ENCODE measurements around the gene EEF1AKMT4.

GRCh38 chr3:184200825-184201224 lies 48.6 kb upstream of the EEF1AKMT4 start:
- TF ChIP-seq POLR2A (IDR thresholded peaks at IDR 0.05) (no peak), CTCF (IDR thresholded peaks at IDR 0.05) (no peak), EP300 (IDR thresholded peaks at IDR 0.05) (no peak), POLR2AphosphoS5 (IDR thresholded peaks at IDR 0.05) (no peak)

Measured in stomach (tissue), 4 donors.